GM18520 (cell line): ENCODE data around the gene COPS7B.
A peak's percentile ranks its signal among the peaks of the same experiment; 100 is the strongest.
"Not testable (repeated sequence)": the region's sequence is repeated elsewhere in the genome, so short reads cannot be mapped to it uniquely, and the experiment has no call there.

Experiments
- ATAC-seq: cut with Tn5 transposase; IDR thresholded peaks from one replicate; pipeline ENCODE4 v1.9.1; 2021; ENCODE audit not compliant: unreplicated experiment

Gene COPS7B

GRCh38 chr2:231786177-231786916, at the start of gene COPS7B:
COPS7B (plus strand) TSS chr2:231786445; CDS start chr2:231788571, 2,126 bp downstream.
- no peak for ATAC-seq

- no peak for ATAC-seq
Observed at GRCh38 chr2:231737761-231738160, 48.5 kb upstream of the COPS7B start.

GRCh38 chr2:231743376-231744116, 42.7 kb upstream of the COPS7B start:
- no peak for ATAC-seq

- no peak for ATAC-seq
Observed at GRCh38 chr2:231745303-231746038, 40.8 kb upstream of the COPS7B start.

GRCh38 chr2:231748153-231748896, 37.9 kb upstream of the COPS7B start:
- ATAC-seq: not testable (repeated sequence)

GRCh38 chr2:231749016-231749415, 37.2 kb upstream of the COPS7B start:
- not testable (repeated sequence) for ATAC-seq

GRCh38 chr2:231751042-231751815, 35.0 kb upstream of the COPS7B start:
- ATAC-seq: no peak

- no peak for ATAC-seq
Observed at GRCh38 chr2:231752061-231752460, 34.2 kb upstream of the COPS7B start.

GRCh38 chr2:231761735-231762134, 24.5 kb upstream of the COPS7B start:
- no peak for ATAC-seq

- ATAC-seq: no peak
Observed at GRCh38 chr2:231764124-231764523, 22.1 kb upstream of the COPS7B start.

- ATAC-seq: no peak
Observed at GRCh38 chr2:231764760-231765159, 21.5 kb upstream of the COPS7B start.

- ATAC-seq: no peak
Observed at GRCh38 chr2:231765496-231765929, 20.7 kb upstream of the COPS7B start.

- no peak for ATAC-seq
Observed at GRCh38 chr2:231769170-231770136, 16.8 kb upstream of the COPS7B start.

- no peak for ATAC-seq
Observed at GRCh38 chr2:231780123-231780908, 5.9 kb upstream of the COPS7B start.

GRCh38 chr2:231780909-231781797, 5.1 kb upstream of the COPS7B start, which contains the start of gene PDE6D:
PDE6D (minus strand) TSS chr2:231781282; CDS start chr2:231781114, 168 bp downstream.
- peak; percentile 86 for ATAC-seq

GRCh38 chr2:231781798-231782726, 4.2 kb upstream of the COPS7B start:
- no peak for ATAC-seq
